ENCODE data around the gene SRSF7. TPM values are rescaled to one million over a fixed set of nuclear protein-coding genes. Genes with fewer than 3 reads are reported as not detected.
A peak's percentile ranks its signal among the peaks of the same experiment; 100 is the strongest.

SRSF7 gene
- total and polyA plus RNA-seq, 9 of the 15 experiments (the other 6 are each of a cell fraction or from before 2014, with no cell fraction given) = 219 to 726 (median 375) TPM

DNA sequence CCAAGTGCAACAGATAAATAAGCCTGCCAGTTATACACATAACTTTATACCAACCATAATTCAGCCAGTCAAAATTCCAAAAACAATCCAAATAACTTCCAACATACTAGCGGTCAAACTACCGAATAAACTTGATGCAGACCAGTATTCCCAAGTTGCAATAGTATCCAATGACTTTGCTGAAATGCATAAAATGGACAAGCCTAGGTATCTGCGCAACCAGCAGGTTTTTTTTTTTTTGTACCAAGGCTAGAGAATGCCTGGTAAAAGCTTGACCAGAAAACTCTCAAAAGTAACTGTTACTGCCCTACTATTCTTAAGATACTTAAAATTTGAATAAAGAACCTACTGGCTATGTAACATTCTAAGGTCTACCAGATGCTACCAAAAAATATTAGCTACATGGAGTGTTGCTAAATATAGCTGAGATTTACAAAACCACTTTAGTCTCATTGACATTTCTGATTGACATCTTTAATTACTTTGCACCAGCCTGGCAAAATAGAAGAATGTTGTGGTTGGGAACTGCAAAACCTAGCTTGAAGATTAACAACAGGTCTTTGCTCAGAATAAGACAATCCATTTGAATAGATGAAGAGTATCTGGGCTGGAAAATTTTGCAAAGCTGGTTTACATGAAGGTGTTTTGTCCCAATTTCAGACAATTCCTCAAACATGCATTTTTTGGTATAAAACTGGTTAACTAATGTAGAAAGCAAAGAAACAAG lies 7.3 kb downstream of the SRSF7 start (continued):
- TF ChIP-seq AFF1 (IDR thresholded peaks at IDR 0.05; ENCODE audit: low read depth in 1 of 2, partially characterized antibody in 2 of 2) = no peak
- TF ChIP-seq SUPT5H (IDR thresholded peaks at IDR 0.05) = no peak; the same call in 1 of the 2 replicates
- TF ChIP-seq, protein P1, sequence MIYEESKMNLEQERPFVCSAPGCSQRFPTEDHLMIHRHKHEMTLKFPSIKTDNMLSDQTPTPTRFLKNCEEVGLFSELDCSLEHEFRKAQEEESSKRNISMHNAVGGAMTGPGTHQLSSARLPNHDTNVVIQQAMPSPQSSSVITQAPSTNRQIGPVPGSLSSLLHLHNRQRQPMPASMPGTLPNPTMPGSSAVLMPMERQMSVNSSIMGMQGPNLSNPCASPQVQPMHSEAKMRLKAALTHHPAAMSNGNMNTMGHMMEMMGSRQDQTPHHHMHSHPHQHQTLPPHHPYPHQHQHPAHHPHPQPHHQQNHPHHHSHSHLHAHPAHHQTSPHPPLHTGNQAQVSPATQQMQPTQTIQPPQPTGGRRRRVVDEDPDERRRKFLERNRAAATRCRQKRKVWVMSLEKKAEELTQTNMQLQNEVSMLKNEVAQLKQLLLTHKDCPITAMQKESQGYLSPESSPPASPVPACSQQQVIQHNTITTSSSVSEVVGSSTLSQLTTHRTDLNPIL (CRISPR knock-in tag; IDR thresholded peaks at IDR 0.05) = no peak
- TF ChIP-seq TOE1 (IDR thresholded peaks at IDR 0.05; ENCODE audit: borderline replicate concordance) = no peak
- TF ChIP-seq TOE1 (CRISPR knock-in tag; IDR thresholded peaks at IDR 0.05; ENCODE audit: borderline replicate concordance, low read depth) = no peak
- peak; percentile 54; the same call in 1 of the 2 replicates for TF ChIP-seq POLR2AphosphoS5 (IDR thresholded peaks at IDR 0.05; ENCODE audit: control insufficient read depth, insufficient read depth, low read depth, low read length)
- no peak for TF ChIP-seq CHCHD3 (CRISPR knock-in tag; IDR thresholded peaks at IDR 0.05)
- TF ChIP-seq, protein P2, sequence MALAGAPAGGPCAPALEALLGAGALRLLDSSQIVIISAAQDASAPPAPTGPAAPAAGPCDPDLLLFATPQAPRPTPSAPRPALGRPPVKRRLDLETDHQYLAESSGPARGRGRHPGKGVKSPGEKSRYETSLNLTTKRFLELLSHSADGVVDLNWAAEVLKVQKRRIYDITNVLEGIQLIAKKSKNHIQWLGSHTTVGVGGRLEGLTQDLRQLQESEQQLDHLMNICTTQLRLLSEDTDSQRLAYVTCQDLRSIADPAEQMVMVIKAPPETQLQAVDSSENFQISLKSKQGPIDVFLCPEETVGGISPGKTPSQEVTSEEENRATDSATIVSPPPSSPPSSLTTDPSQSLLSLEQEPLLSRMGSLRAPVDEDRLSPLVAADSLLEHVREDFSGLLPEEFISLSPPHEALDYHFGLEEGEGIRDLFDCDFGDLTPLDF (CRISPR knock-in tag; IDR thresholded peaks at IDR 0.05) = 0 out of 2 replicates have a peak, but pooled peaks have one; percentile 30
- TF ChIP-seq ZKSCAN1 (IDR thresholded peaks at IDR 0.05; ENCODE audit: low read depth, low read length) = peak; percentile 53; the same call in 1 of the 2 replicates
- no peak for TF ChIP-seq CHD2 (IDR thresholded peaks at IDR 0.05; ENCODE audit: low read depth, low read length)
- TF ChIP-seq ZNF395 (CRISPR knock-in tag; IDR thresholded peaks at IDR 0.05) = no peak
- no peak for TF ChIP-seq PCBP2 (IDR thresholded peaks at IDR 0.05; ENCODE audit: low read depth, low read length, poor library complexity, severe bottlenecking)
- peak; percentile 51; the same call in 1 of the 2 replicates for TF ChIP-seq PKNOX1 (IDR thresholded peaks at IDR 0.05)
- TF ChIP-seq, protein P3, sequence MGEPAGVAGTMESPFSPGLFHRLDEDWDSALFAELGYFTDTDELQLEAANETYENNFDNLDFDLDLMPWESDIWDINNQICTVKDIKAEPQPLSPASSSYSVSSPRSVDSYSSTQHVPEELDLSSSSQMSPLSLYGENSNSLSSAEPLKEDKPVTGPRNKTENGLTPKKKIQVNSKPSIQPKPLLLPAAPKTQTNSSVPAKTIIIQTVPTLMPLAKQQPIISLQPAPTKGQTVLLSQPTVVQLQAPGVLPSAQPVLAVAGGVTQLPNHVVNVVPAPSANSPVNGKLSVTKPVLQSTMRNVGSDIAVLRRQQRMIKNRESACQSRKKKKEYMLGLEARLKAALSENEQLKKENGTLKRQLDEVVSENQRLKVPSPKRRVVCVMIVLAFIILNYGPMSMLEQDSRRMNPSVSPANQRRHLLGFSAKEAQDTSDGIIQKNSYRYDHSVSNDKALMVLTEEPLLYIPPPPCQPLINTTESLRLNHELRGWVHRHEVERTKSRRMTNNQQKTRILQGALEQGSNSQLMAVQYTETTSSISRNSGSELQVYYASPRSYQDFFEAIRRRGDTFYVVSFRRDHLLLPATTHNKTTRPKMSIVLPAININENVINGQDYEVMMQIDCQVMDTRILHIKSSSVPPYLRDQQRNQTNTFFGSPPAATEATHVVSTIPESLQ (CRISPR knock-in tag; IDR thresholded peaks at IDR 0.05) = no peak
- no peak for TF ChIP-seq TAF15 (IDR thresholded peaks at IDR 0.05; ENCODE audit: low read depth, low read length)

Measured in K562 (cell line).